HG02973 (cell line): Measurements from ENCODE around the gene MBD3L4.
"Not testable (repeated sequence)": the region's sequence is repeated elsewhere in the genome, so short reads cannot be mapped to it uniquely, and the experiment has no call there.

Experiments used
- ATAC-seq: cut with Tn5 transposase; IDR thresholded peaks from one replicate; pipeline ENCODE4 v1.9.1; 2021; ENCODE audit warnings: moderate library complexity; ENCODE audit not compliant: unreplicated experiment

The MBD3L4 gene

GRCh38 chr19:7051421-7051820 lies 11.4 kb upstream of the MBD3L4 start:
- not testable (repeated sequence) for ATAC-seq

- ATAC-seq = not testable (repeated sequence)
Observed at GRCh38 chr19:7049021-7049420, 9.0 kb upstream of the MBD3L4 start, which contains the start of gene MBD3L2. TSS of gene MBD3L2 (plus strand) at chr19:7049321. CDS start at chr19:7049374, 53 bp downstream.

- not testable (repeated sequence) for ATAC-seq
Observed at GRCh38 chr19:7041563-7041962, 1.6 kb upstream of the MBD3L4 start.

- ATAC-seq = not testable (repeated sequence)
Observed at GRCh38 chr19:7030278-7030677, 9.7 kb downstream of the MBD3L4 start, which contains the start of gene MBD3L5. TSS of gene MBD3L5 (plus strand) at chr19:7030578. CDS start at chr19:7030612, 34 bp downstream.

GRCh38 chr19:7028790-7029189 lies 11.2 kb downstream of the MBD3L4 start:
- not testable (repeated sequence) for ATAC-seq

GRCh38 chr19:7021331-7021730 lies 18.6 kb downstream of the MBD3L4 start, which contains the start of gene MBD3L2B:
TSS of gene MBD3L2B (minus strand) at chr19:7021431. CDS start at chr19:7021397, 34 bp downstream.
- ATAC-seq = not testable (repeated sequence)

- no peak for ATAC-seq
Observed at GRCh38 chr19:7018828-7019227, 21.2 kb downstream of the MBD3L4 start.

- ATAC-seq = no peak
Observed at GRCh38 chr19:7013678-7014077, 26.3 kb downstream of the MBD3L4 start.

GRCh38 chr19:7010722-7011593 lies 29.0 kb downstream of the MBD3L4 start:
- no peak for ATAC-seq

GRCh38 chr19:7007859-7008258 lies 32.1 kb downstream of the MBD3L4 start:
- no peak for ATAC-seq

- no peak for ATAC-seq
Observed at GRCh38 chr19:7006135-7006704, 33.8 kb downstream of the MBD3L4 start.

GRCh38 chr19:7004313-7004931 lies 35.6 kb downstream of the MBD3L4 start:
- ATAC-seq = no peak

- no peak for ATAC-seq
Observed at GRCh38 chr19:7000816-7001215, 39.2 kb downstream of the MBD3L4 start.

- ATAC-seq = no peak
Observed at GRCh38 chr19:7000333-7000732, 39.6 kb downstream of the MBD3L4 start.

- no peak for ATAC-seq
Observed at GRCh38 chr19:6999933-7000332, 40.0 kb downstream of the MBD3L4 start.

GRCh38 chr19:6997679-6998445 lies 42.1 kb downstream of the MBD3L4 start:
- ATAC-seq = no peak

- ATAC-seq = no peak
Observed at GRCh38 chr19:6996810-6997209, 43.2 kb downstream of the MBD3L4 start.

GRCh38 chr19:6995054-6995453 lies 44.9 kb downstream of the MBD3L4 start:
- no peak for ATAC-seq

- no peak for ATAC-seq
Observed at GRCh38 chr19:6988257-6988656, 51.7 kb downstream of the MBD3L4 start.

- no peak for ATAC-seq
Observed at GRCh38 chr19:6987850-6988249, 52.1 kb downstream of the MBD3L4 start.
